Right kidney (tissue), 1 donor: ENCODE data around the gene B4GALNT4.
"Not testable (repeated sequence)": the region's sequence is repeated elsewhere in the genome, so short reads cannot be mapped to it uniquely, and the experiment has no call there.

Experiments used
- DNase-seq: peaks from one replicate; pipeline ENCODE4 v3.0.0-alpha.2; 2016

Gene B4GALNT4

DNA sequence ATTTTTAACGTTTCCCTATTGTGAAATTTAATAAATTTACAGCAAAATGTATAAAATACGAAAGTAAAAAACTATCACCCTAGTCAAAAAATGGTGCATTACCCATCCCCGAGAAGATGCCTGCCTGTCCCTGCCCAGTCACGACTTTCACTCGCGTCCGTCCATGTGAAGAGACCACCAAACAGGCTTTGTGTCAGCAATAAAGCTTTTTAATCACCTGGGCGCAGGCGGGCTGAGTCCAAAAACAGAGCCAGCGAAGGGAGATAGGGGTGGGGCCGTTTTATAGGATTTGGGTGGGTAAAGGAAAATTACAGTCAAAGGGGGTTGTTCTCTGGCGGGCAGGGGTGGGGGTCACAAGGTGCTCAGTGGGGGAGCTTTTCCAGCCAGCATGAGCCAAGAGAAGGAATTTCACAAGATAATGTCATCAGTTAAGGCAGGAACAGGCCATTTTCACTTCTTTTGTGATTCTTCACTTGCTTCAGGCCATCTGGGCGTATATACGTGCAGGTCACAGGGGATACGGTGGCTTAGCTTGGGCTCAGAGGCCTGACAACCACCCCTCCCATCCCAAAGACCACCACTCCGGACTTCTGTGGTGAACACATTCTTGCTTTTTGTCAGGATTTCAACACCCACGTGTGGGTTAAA, 35.6 kb upstream of the B4GALNT4 start:
- DNase-seq, result not testable (repeated sequence)

DNA sequence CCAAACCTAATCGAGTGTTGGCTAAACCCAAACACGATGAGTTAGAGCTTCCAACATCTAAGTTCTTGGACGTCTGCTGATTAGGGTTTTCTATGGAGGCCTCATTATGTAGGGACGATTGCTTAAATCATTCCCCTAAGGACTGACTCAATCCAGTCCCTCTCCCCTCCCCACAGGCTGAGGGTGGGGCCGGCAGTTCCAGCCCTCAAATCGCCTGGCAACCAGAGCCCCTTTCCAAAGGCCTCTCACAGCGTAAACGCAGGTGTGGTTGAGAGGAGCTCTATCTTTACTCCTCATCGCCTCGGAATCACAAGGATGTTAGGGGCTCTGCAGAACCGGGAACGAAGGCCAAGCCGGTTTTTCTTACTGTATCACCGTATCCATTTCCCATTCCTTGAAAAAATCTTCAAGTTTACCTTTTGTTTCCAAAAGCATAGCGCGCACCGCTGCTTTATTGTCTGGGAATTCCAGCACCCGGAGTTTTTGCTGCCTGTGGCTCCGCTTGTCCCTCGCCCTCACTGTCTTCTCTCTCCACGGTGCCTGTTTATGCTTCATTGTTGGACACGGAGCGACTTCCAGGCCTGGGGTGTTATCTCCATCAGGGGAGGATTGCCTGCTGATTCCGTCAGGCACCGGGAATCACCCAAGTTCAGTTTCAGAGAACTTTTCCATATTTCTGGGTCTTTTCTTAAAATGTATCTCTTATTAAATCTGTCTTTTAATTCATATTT, 34.9 kb upstream of the B4GALNT4 start:
- DNase-seq, result peak; percentile 54

DNA sequence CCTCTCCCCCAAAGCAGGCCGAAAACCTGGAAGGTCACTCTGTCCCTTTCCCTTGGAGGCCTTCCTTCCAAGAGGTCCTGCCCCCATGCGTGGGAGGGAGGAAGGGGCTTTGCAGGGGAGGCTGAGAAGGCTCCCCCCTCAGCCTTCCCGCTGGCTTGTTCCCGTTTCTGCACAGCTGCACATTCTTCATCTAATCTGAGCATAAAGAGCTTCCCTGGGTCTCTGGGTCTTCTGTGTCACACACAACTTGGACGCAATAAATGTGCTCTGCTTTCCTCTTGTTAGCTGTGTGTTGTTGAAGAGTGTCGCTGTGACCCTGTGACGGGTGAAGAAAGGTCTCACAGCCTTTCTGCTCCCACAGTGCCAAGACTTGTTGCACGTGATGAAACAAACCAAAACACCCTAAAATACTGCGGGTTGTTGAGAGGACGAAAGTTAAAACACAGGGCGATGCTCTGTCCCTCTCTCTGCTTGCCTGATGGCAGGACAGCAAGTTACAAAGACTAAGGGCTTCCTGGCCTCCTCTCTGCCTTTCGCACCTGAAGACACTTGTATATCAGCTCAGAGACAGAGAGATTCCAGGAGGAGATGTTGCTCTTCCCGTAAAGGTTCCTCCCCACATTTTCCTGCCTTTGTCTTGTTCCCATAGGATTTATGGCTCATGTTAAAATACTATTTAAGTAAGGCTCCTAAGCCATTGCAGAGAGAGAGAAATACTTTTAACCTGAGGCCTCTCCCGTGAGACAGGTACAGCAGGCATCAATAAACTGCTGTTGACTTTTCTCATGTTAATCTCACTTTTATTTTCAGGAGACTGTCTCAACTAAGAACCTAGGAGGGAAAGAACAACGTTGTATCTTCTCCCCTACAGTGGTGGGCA, 33.3 kb upstream of the B4GALNT4 start:
- DNase-seq, result peak; percentile 78

DNA sequence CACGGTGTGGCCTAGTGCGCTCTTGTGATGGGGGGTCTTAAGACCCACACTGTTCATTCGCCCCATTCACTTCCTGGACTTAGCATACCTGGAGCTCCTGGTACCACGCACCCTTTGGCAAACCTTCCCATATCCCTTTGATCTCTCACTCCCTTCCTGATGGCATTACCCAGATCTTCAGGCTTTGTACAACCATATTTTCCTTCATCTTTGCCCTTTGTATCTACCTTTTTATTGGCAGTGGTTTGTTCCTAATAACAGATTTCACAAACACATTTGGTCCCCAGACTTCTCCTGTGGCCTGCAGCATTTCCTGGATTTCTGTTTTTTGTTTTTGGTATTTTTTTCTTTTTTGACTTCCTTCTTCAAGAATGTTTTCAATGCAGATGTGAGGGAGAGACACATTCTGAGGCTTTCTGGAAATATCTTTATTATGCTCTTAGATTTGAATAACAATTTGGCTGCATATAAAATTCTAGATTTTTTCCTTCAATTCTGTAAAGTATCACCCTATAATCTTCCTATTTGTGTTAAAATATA, 32.6 kb upstream of the B4GALNT4 start:
- no peak for DNase-seq

DNA sequence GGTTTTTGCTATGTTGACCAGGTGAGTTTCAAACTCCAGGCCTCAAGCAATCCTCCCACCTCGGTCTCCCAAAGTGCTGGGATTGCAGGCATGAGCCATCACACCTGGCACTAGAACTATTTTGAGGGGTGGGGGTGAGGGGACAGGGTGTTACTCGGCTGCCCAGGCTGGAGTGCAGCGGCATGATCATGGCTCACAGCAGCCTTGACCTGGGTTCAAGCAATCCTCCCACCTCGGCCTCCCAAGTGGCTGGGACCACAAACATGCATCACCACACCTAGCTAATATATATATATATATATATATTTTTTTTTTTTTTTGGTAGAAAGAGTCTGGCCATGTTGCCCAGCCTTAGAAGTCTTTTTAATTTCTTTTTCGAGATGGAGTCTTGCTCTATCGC, 31.6 kb upstream of the B4GALNT4 start:
- no peak for DNase-seq

DNA sequence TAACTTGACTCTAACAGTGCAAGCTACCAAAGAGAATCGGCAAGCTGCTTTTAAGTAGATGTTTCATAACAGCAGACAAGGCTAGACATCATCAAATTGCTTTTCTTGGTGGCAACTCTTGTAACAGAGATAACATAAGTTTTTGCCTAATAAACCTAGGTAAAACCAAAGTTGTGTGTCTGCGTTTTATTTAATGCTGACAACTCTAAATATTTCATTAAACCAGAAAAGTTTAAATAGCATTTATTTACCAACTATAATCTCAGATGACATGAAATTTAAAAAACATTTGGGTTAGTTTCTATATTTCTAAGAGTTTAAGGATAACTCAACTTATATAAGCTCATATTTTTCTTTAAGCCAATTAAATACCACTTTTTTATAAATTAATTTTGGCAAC, 29.3 kb upstream of the B4GALNT4 start:
- no peak for DNase-seq

DNA sequence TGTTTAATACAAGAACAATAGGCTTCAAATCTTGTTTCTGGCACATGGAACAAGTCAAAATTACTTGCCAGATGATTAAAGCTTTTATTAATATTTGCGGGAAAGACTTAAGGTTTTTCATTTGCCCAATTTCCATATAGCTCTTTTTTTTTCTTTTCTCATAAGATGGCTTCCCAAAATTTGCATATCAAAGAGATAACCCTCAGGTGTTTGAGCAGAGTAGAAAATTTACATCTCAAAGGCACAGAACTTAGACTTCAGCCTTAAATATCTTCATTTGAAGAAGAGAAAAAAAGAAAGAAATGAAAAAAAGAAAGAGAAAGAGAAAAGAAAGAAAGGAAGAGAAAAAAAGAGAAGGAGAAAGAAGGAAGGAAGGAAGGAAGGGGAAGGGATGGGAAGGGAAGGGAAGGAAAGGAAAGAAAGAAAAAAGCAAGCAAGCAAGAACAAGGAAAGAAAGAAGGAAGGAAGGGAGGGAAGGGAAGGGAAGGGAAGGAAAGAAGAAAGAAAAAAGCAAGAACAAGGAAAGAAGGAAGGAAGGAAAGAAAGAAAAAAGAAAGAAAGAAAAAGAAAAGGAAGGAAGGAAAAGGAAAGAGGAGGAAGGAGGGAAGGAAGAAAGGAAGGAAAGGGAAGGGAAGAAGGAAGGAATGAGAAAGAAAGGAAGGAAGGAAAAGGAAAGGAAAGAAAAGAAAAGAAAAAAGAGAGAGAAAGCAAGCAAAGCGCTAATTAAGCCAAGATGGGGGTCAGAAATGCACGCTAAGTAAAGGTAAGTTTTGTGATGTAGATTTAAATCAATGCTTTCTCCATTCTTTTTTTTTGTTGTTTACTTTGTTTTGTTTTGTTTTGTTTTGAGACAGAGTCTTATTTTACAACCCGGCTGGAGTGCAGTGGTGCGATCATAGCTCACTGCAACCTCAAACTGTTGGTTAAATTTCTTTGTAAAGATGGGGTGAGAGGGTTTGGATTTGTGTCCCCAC, 28.5 kb upstream of the B4GALNT4 start:
- no peak for DNase-seq

DNA sequence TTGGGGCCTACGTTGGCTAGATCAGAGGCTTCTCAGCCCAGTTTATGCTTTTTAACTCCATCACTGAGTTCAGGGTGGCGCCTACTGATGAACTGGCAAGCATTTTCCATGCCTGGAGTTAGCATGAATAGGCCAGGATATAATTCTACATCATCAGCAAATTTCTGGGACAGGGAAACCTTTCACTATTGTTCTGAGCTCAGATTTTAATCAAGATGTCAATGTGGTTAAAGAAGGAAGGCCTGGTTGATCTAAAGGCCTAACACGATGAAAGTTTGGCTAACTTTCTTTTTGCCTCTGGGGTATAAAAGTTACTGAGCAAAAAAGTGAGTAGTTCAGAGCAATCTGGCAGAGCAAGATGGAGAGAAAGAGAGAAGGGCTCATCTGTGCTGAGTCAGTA, 27.0 kb upstream of the B4GALNT4 start:
- DNase-seq, result no peak

DNA sequence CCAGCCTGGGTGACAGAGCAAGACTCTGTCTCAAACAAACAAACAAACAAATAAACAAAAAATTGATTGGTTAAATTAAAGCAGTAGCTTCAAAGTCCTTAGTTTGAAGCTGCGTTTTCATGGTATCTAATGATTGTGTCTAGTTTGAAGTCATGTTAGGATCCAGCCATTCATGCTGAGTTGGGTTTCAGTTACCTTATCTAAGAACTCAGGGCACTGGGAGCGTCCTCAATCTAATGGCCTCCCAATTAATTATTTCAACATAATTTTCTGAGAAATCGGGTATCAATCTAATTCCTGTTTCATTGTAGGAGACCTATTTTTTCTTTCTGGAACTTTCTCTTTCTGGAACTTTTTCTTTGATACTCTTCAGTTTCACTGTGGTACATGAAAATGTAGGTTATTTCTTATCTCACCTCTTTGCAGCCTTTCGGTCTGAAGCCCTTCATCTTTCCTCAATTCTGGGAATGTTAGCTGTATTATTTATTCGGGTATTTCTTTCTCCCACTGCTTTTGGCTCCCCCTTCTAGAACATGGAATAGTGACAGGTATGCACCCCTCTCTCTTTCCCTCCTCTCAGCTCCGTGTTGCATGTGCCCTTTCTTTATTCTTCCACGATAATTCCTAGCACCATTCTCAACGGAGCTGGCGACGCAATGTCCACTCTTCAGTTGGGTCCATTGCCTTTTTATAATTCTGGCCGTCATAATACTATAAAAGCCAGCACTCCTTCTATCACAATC, 24.3 kb upstream of the B4GALNT4 start:
- DNase-seq, result no peak

DNA sequence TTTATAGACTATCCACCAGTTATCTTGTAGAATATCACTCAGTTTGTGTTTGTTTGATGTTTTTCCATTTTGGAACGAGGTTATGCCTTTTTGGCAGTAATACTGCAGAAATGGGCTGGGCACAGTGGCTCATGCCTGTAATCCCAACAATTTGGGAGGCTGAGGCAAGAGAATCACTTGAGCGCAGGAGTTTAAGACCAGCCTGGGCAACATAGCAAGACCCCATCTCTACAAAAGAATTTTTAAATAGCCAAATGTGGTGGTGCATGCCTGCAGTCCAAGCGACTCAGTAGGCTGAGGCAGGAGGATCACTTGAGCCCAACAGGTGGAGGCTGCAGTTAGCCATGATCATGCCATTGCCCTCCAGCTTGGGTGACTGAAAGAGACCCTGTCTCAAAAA, 22.8 kb upstream of the B4GALNT4 start:
- DNase-seq, result no peak

DNA sequence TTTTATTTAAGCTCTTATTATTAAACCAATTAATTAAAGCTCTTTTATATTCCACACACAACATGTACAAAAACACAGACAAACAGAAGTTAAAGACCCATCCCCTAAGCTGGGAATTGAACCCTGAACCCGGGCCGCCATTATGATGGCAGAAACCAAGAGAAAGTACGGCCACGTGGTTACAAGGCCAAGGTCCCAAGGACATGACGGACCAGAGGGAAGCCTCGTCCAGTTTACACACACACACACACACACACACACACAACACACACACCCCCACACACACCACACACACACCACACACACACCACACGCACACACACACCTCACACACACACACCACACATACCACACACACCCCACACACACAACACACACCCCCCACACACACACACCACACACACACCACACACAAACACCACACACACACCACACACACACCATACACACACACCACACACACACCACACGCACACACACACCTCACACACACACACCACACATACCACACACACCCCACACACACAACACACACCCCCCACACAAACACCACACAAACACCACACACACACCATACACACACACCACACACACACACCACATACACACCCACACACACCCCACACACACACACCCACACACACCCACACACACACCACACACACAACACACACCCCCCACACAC, 19.9 kb upstream of the B4GALNT4 start:
- DNase-seq, result not testable (repeated sequence)

DNA sequence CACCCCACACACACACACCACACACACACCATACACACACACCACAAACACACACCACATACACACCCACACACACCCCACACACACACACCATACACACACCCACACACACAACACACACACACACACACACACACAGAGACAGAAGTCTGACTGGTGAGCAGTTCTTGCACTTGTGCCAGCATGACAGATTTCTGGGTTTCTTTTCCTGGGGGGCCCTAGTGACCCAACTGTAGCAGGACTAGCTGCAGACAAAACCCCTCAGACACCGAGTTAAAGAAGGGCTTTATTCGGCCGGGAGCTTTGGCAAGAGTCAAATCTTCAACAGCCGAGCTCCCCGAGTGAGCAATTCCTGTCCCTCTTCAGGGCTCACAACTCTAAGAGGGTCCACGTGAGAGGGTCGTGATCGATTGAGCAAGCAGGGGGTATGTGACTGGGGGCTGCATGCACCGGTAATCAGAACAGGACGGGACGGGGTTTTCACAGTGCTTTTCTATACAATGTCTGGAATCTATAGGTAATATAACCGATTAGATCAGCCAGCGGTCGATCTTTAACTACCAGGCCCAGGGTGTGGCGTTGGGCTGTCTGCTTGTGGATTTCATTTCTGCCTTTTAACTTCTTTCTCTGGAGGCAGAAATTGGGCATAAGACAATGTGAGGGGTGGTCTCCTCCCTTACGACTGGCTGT, 19.1 kb upstream of the B4GALNT4 start:
- not testable (repeated sequence) for DNase-seq

DNA sequence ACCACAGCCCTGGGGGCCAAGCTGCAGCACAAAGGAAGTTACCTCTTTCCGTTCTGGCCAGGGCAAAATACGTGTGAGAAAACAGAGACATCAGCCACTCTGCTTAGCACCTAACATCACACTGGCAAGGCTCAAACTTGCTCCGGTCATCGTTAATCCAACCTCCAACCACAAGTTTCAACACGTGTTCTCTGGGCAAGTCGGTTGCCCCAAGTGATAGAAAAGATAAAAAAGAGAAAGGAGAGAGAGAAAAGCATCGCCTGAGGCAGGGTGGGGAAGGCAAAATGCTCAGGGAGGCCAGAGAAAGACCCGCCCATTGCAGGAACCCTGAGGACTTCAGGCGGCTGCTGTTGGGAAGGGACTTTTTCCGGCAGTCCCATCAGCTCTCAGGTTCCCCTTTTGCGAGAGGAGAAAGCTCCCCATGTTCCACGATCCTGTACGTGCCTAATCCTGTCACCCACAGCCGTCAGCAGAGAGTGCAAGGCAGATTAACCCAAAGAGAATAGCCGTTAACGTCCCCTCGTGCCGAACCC, 18.5 kb upstream of the B4GALNT4 start:
- DNase-seq, result no peak

DNA sequence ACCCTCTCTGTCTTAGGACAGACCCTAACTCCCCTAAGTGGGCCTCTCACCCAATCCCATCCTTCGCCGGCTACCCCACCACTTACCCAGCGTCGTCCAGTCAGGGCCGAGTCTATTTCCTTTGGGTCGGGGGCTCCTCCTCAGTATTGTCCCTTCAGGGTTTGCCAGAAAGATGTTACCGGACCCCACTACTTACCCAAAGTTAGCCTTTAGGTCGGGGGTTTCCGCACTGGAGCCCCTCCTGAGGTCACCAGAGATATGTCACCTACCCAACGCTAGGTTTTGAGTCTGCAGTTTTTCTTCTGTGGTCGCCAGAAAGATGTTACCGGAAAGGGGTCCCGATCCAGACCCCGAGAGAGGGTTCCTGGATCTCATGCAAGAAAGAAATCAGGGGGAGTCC, 17.9 kb upstream of the B4GALNT4 start:
- no peak for DNase-seq

DNA sequence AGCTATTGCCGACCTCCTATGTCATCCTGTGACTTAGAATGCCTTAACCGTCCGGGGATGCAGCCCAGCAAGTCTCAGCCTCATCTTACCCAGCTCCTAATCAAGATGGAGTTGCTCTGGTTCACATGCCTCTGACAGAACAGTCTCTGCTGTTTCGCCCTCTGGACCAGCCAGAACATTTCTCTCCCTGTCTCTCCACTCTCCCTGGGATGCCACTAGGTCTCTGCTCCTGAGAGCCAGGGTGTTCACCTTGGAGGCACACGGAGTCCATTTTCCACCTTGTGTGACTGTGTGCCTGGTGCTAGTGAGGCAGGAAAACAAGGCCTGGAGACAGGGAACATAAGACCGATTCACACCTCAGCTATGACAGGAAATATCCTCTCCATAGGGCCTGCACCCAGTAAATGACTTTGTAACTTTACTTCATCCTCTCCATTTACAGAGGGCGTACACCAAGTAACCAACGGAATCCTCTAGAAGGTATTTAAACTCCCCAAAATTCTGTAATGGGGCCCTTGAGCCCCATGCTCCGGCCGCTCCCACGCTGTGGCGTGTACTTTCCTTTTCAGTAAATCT, 16.8 kb upstream of the B4GALNT4 start:
- no peak for DNase-seq

DNA sequence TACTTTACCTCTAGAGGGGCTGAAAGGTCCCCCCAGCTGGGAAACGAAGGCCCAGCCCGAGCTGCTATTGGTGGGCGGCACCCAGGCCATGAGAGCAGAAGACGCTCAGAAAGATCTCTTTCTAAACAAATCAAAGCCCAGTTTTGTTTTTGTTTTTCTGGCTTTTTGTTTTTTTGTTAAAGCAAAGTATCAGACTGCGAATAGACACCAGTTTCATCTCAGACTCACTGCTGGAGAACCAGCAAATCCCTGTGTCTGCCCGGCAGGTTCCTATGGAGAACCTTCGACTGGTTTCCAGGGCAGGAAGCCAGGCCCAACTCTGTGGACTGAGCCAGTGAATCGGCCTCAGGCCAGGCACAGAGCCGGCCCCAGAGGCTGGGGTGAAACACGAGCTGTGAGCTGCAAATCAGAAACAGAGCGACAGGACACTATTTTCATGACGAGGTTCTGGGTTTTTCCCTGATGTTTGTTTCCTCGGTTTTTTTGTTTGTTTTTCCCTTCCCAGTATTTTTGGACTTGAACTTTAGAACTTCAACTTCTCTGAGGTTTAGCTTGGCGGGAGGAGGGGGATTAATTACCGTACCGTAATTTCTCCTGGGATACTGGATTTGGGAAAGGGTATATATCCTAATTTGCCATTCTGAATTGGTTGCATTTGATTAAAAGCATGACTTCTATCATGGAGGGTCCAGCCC, 16.0 kb upstream of the B4GALNT4 start:
- peak; percentile 56 for DNase-seq

DNA sequence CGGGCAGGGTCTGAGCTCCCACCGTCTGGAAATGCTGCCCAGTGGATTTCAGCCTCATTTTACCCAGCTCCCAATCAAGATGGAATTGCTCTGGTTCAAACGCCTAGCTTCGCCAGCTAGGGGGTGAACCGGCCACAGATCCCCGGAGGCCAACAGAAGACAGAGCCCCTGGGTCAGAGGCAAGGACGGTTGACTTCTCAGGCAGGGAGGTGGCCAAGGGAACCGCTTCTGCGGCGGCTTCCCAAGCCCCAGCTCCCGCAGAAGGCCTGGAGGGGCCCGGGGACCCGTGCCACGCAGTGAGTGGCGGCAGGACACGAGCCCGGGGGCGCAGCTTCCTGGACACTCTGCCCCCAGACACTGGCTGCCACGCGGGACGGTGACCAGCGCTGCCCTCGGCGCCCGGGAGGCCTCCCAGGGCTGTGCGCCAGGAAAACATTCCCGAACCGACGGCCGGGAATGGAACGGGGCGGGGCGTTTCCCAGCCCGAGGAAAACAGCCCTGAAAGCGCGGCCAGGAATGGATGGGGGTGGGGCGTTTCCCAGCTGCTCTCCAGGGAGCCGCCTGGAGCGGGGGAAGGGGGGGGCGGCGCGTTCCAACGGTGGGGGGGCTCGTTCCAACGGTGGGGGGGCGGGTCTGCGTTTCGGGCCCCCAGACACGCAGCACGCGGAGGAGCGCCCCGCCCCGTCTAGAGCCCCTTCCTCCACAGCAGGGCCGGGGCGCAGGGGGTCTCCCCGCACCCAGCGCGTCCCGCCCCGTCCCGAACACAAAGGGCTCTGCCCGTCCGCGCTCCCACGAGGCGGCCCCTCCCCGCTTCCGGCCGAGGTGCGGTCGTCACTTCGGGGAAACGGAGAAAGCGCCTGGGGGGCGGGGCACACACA, 13.5 kb upstream of the B4GALNT4 start:
- DNase-seq, result peak; percentile 88
